Keratinocyte (primary cell): ENCODE measurements around the gene TNFRSF19. TPM values are rescaled to one million over a fixed set of nuclear protein-coding genes. Genes with fewer than 3 reads are reported as not detected.

ENCODE experiments used
- DNase-seq: peaks from one replicate; pipeline ENCODE4 v3.0.0-alpha.2; 2011; ENCODE audit warnings: low read depth, missing footprints, low spot score
- FAIRE-seq: peaks from 2 replicates; lab custom pipeline; 2011; peaks lifted over from hg19 to GRCh38; lab: Jason Lieb, UNC
- H2AFZ ChIP-seq: 2 replicates; pipeline ENCODE4 v1.6.0; 2012; ENCODE audit warnings: low read length, control low read depth, inconsistent platforms; ENCODE audit not compliant: control insufficient read depth
- H3K27ac ChIP-seq: 2 replicates; pipeline ENCODE4 v1.5.1; 2011; ENCODE audit warnings: low read length; ENCODE audit not compliant: control insufficient read depth, insufficient read depth
- H3K27me3 ChIP-seq: 3 replicates; pipeline ENCODE4 v1.6.0; 2011; ENCODE audit warnings: low read length; ENCODE audit not compliant: control insufficient read depth, insufficient read depth; ENCODE audit errors: extremely low read depth
- H3K36me3 ChIP-seq, 2 experiments: 2 replicates in 1 of 2; 3 replicates in 1 of 2; pipeline ENCODE4 v1.5.1; 2011; ENCODE audit warnings: low read length in 2 of 2, mild to moderate bottlenecking in 1 of 2; ENCODE audit not compliant: control insufficient read depth in 2 of 2, insufficient read depth in 2 of 2; ENCODE audit errors: extremely low read depth in 1 of 2
- H3K4me1 ChIP-seq: 3 replicates; pipeline ENCODE4 v1.5.1; 2011; ENCODE audit warnings: low read length; ENCODE audit not compliant: control insufficient read depth, insufficient read depth; ENCODE audit errors: extremely low read depth
- H3K4me2 ChIP-seq: 3 replicates; pipeline ENCODE4 v1.6.0; 2011; ENCODE audit warnings: low read depth, low read length; ENCODE audit not compliant: control insufficient read depth, insufficient read depth; ENCODE audit errors: extremely low read depth
- H3K4me3 ChIP-seq, 3 experiments: fragments of 200-600 bp in 1 of 3; sonication (generic) in 1 of 3; 2 replicates in 2 of 3; 3 replicates in 1 of 3; pipeline ENCODE4 v1.5.1; 2011 to 2016; ENCODE audit warnings: low read length in 3 of 3, mild to moderate bottlenecking in 3 of 3, control low read depth in 2 of 3, inconsistent platforms in 1 of 3, low read depth in 1 of 3, mixed read lengths in 1 of 3, mixed run types in 1 of 3, moderate library complexity in 1 of 3; ENCODE audit not compliant: control insufficient read depth in 2 of 3, insufficient read depth in 2 of 3; ENCODE audit errors: extremely low read depth in 1 of 3
- H3K79me2 ChIP-seq: 2 replicates; pipeline ENCODE4 v1.6.0; 2012; ENCODE audit warnings: low read length; ENCODE audit not compliant: control insufficient read depth, insufficient read depth
- H3K9ac ChIP-seq: 3 replicates; pipeline ENCODE4 v1.6.0; 2011; ENCODE audit warnings: low read length; ENCODE audit not compliant: control insufficient read depth, insufficient read depth; ENCODE audit errors: extremely low read depth
- H3K9me1 ChIP-seq: 3 replicates; pipeline ENCODE4 v1.6.0; 2011; ENCODE audit warnings: low read length; ENCODE audit not compliant: control insufficient read depth, insufficient read depth; ENCODE audit errors: extremely low read depth
- H3K9me3 ChIP-seq: 2 replicates; pipeline ENCODE4 v1.5.1; 2012; ENCODE audit warnings: low read depth, low read length; ENCODE audit not compliant: control insufficient read depth
- H4K20me1 ChIP-seq: 3 replicates; pipeline ENCODE4 v1.6.0; 2011; ENCODE audit warnings: low read length; ENCODE audit not compliant: control insufficient read depth, insufficient read depth; ENCODE audit errors: extremely low read depth
- EZH2 ChIP-seq: IDR thresholded peaks from one replicate; pipeline ENCODE4 v1.6.1; 2012; ENCODE audit warnings: inconsistent platforms, mild to moderate bottlenecking, low read length, moderate library complexity
- dilution Hi-C: fragments of 300-500 bp; cut with MboI; formaldehyde crosslinking; loops from one replicate; pipeline ENCODE4 v1.7.0; 2020; ENCODE audit warnings: low sequenced_read_pairs; ENCODE audit not compliant: extremely low pct_ligation_motif_present
- polyA plus RNA-seq, 5 experiments: library from polyadenylated mRNA; depleted of rRNA in 3 of 5; stranded (reverse) in 3 of 5; stranded (forward) in 1 of 5; unstranded in 1 of 5; fragments of >200 nt; gene quantifications; 1 replicate in 1 of 5; 2 replicates in 3 of 5; 3 replicates in 1 of 5; pipeline versions ENCODE4 v1.2.1 to v1.2.3, GENCODE V29; 2011 to 2012; ENCODE audit warnings: missing spikeins in 2 of 5, low read depth in 1 of 5, low replicate concordance in 1 of 5
- TF ChIP-seq, protein P1 (sequence below), 3 experiments: IDR thresholded peaks in 1 of 3; conservative IDR thresholded peaks in 1 of 3; optimal IDR thresholded peaks in 1 of 3; 2 replicates in 2 of 3; 3 replicates in 1 of 3; pipeline versions ENCODE3 to v1.5.1; 2011; ENCODE audit warnings: low read length in 3 of 3, mild to moderate bottlenecking in 3 of 3, moderate library complexity in 2 of 3, control low read depth in 1 of 3, inconsistent platforms in 1 of 3; ENCODE audit not compliant: insufficient read depth in 2 of 3; ENCODE audit errors: extremely low read depth in 1 of 3

The TNFRSF19 gene
- polyA plus RNA-seq, 1 donor (not counting 4 experiments of a cell fraction or from before 2014, with no cell fraction given) = 1.8 TPM

DNA sequence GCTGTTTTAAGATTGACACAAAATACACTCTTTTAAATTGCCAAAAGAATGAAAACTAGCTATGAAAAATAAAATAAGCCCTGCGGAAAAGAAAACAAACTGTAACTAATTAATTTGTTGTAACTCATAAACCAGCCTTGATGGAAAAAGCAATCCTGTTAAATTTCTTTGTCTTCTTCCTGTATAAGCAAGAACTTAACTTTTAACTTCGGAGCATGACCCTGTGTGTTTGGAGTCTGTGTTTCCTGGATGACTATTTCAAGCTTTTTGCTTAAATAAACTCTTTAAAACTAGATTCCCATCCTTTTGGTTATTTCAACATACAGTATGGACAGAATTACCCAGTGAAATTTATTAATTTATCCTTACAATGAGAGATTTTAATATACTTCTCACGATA is 122.6 kb downstream of the TNFRSF19 start:
- peaks cover 9% of the 10 kb centered on the region for H3K4me1 ChIP-seq
- no peak overlapping the region for H2AFZ ChIP-seq
- H3K4me2 ChIP-seq = no peak overlapping the region
- no peaks in the 10 kb centered on the region for H3K9me3 ChIP-seq
- H4K20me1 ChIP-seq = no peaks in the 10 kb centered on the region
- no peaks in the 10 kb centered on the region for H3K27me3 ChIP-seq
- H3K79me2 ChIP-seq = no peaks in the 10 kb centered on the region
- dilution Hi-C loops = no loop called here
- no peak overlapping the region for H3K27ac ChIP-seq
- H3K36me3 ChIP-seq = no peaks in the 10 kb centered on the region
- H3K9ac ChIP-seq = no peak overlapping the region
- DNase-seq (no peak), FAIRE-seq (no peak)
- H3K9me1 ChIP-seq = no peaks in the 10 kb centered on the region
- TF ChIP-seq, protein P1, sequence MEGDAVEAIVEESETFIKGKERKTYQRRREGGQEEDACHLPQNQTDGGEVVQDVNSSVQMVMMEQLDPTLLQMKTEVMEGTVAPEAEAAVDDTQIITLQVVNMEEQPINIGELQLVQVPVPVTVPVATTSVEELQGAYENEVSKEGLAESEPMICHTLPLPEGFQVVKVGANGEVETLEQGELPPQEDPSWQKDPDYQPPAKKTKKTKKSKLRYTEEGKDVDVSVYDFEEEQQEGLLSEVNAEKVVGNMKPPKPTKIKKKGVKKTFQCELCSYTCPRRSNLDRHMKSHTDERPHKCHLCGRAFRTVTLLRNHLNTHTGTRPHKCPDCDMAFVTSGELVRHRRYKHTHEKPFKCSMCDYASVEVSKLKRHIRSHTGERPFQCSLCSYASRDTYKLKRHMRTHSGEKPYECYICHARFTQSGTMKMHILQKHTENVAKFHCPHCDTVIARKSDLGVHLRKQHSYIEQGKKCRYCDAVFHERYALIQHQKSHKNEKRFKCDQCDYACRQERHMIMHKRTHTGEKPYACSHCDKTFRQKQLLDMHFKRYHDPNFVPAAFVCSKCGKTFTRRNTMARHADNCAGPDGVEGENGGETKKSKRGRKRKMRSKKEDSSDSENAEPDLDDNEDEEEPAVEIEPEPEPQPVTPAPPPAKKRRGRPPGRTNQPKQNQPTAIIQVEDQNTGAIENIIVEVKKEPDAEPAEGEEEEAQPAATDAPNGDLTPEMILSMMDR (optimal IDR thresholded peaks at IDR 0.05 in 1 of 3, IDR thresholded peaks at IDR 0.05 in 1 of 3, conservative IDR thresholded peaks at IDR 0.05 in 1 of 3; ENCODE audit: extremely low read depth in 1 of 3, insufficient read depth in 2 of 3, low read length in 3 of 3) = no peak
- TF ChIP-seq EZH2 = no peak
- H3K4me3 ChIP-seq = no peak overlapping the region

DNA sequence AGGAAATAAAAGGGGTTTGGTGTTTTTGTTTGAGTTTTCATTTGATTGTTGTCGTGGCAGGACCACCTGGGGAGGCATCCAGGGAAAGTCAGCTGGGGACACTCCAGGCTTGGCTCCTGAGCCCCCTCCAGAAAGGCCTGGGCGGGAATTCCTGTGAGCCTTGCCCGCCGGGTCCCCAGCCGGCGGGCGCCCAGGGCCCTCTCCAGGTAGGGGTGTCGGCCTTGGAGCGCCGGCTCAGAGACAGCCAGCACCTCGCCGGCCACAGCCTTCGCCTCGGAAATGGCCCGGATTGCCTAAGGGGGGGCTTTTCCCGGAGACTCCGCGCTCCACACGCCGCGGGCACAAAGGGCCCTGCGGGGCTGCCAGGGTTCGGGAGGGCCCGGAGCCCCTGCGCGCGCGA is 125.0 kb downstream of the TNFRSF19 start:
- Histone ChIP-seq H3K79me2 (no peaks in the 10 kb centered on the region), H3K9ac (no peak overlapping the region), H3K9me3 (no peaks in the 10 kb centered on the region), H2AFZ (no peak overlapping the region), H3K4me1 (peaks cover 9% of the 10 kb centered on the region), H3K4me2 (no peak overlapping the region), H4K20me1 (no peaks in the 10 kb centered on the region), H3K9me1 (no peaks in the 10 kb centered on the region), H3K36me3 (no peaks in the 10 kb centered on the region), H3K27ac (no peak overlapping the region), H3K4me3 (no peak overlapping the region), H3K27me3 (no peaks in the 10 kb centered on the region)
- no peak for FAIRE-seq
- DNase-seq = no peak
- TF ChIP-seq, protein P1 (optimal IDR thresholded peaks at IDR 0.05 in 1 of 3, IDR thresholded peaks at IDR 0.05 in 1 of 3, conservative IDR thresholded peaks at IDR 0.05 in 1 of 3; ENCODE audit: extremely low read depth in 1 of 3, insufficient read depth in 2 of 3, low read length in 3 of 3) = no peak
- dilution Hi-C loops = no loop called here
